GM19397 (cell line): ENCODE measurements around the gene SAV1.

Experiments
- ATAC-seq: cut with Tn5 transposase; IDR thresholded peaks from one replicate; pipeline ENCODE4 v1.9.1; 2021; ENCODE audit warnings: mild to moderate bottlenecking, moderate library complexity; ENCODE audit not compliant: unreplicated experiment

The SAV1 gene

DNA sequence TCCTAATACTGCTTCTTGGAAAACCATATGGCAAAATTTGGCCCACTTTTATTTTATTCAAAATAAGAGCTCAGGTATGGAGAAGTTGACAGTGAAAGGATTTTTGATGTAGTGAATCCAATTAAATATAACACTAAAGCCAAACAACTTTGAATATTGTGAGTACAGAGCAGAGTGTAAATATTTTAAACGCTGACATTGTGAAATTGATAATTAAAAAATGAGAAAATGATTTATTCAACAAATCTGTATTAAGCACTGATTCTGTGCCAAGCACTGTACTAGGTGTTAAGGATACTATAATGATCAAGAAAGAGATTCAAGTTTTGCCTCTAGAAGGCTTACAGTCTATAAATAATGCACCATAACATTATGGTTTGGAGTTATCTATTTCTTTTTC lies 57.6 kb downstream of the SAV1 start:
- ATAC-seq: no peak

DNA sequence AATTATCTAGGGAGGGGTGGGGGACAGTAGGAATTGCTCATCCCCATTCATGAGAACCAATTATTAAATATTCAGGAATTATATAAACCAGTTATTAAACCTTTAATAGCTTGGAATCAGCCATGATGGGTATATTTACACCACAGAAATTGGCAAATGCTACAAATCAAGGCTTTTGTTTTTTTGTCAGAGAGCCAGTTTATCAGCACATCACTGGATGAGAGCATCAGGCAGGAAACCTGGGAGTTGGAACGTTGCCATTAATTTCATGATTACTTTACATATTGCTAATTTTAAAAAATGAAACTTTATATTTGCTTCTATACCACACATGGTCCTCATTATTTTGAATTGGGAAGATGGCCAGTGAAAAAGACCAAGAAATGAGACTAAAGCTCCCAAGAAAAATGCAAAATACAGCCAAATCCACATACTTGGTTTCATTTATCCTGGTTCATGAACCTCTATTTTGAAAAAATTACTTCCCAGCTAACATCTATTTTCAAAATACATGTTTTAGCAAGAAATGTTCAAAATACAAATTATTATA lies 59.7 kb downstream of the SAV1 start:
- ATAC-seq: no peak

DNA sequence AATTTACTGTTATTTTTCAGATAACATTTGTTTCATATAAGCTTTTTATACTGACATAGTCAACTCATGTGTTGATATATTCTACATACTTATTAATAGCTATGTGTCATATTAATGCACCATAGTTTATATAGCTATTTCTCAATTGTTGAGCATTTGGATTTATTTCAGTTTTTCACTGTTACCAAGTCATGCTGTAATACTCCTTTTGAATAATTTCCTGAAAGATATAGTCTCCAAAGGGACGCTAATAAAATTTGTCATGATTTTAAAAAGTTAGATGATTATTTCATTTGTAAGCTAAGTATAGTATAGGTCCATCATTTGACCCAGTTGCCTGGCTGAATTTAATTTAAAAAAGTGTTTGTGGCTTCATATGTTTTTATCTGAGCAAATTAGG lies 60.3 kb downstream of the SAV1 start:
- ATAC-seq: no peak

DNA sequence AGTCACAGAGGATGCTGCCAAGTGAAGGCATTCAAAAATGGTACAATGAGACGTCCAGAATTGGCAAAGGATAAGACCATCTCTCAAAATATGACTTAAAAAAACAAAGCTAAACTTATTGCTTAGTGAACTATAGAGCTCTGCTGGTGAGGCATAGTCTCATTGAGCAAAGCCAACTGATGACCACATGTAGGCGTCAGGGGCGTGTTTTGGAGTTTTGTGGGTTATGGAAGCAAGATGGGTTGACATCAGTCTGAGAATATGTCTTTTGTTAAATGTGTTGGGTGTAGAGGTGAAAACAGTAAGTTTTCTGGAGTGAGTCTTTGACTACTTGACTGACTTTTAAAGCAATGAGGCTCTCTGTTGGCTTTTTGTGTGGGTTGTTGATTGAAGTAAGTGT lies 60.9 kb downstream of the SAV1 start:
- no peak for ATAC-seq

DNA sequence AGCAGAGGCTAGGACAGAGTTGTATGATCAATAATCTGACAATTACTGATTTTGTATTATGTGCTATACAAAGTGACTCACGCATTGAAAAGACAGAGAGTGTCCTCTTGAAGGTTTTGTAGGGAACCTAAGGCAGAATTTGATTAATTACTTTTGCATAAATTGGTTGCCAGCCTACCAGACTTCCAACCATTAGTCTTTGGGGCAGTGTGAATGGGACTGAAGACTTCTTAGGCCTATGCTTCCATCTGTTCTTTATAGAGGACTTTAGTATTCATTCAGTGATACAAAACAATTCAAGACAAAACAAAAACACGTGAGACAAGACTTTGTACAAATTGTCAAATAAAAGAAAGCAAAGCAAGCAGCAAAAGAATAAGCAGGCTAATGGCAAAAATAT lies 61.6 kb downstream of the SAV1 start:
- no peak for ATAC-seq

DNA sequence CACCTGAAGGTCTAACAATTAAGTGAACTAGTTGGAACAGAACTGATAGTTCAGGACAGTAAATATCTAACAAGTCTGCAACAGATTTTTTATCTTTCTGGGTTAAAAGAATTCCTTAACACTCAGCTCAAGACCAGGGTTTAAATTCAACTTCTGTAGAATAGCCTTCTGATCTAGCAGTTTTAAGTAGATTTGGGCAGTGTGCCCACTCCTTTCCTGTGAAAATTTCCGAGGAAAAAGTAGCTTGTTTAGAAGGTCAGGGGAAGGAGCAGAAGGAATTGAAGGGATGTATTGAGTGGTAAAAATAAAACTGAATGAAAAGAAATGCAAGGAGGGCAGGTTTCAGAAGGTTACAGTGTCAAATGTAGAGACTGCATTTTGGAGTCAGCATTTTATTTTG lies 62.3 kb downstream of the SAV1 start:
- no peak for ATAC-seq

DNA sequence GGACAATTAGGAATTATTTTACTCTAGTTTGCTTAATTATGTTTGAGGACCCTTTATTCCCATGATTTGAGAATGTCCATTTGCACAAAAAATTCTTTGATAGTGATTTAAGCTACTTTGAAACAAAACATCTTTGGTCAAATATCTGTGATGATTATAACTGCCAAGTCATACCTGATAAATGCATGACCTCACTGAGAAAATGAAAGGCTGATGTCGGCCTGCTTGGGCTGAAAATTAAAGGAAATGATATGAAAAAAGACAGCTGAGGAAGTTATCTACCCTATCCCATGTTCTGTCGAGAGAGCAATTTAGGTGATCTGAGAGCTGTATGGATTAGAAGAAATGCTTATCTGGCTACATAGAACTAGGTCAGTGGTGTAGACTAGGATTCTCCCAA lies 64.5 kb downstream of the SAV1 start:
- ATAC-seq: no peak

DNA sequence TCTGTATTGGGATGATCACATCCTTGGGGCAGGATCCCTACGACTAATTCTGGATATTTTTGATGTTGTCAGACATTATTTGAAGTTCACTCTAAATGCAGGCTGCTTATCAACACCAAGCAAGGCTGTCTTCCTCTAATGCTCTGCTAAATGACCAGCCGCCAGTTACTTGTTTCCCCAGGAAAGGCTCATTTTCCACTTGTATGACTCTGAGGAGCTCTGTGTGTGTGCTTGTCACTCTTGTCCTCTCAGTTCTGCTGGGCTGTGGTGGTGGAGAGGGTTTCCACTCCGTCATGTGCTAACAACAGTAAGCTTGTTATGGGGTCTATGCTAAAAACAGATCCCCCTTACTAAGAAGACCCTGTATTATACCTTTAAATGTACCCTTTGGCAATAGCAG lies 66.1 kb downstream of the SAV1 start:
- ATAC-seq: no peak

DNA sequence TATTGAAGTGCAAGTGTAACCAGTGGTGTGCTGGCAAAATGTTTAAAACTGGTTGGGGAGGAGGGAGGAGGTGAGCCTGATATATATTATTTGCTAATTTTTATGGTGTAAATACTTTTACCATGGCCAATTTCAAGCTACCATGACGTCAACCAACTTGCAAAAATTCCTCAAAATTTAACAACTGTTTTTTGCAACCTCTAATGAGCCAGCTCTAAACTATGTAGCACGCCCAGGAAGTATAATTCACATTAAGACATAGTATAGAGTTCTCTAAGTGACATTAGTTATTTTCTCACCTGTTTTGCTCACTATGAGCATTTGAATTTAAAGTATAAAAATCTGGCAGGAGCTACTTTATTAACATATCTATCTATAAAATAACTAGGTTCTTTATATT lies 66.7 kb downstream of the SAV1 start:
- ATAC-seq: no peak

DNA sequence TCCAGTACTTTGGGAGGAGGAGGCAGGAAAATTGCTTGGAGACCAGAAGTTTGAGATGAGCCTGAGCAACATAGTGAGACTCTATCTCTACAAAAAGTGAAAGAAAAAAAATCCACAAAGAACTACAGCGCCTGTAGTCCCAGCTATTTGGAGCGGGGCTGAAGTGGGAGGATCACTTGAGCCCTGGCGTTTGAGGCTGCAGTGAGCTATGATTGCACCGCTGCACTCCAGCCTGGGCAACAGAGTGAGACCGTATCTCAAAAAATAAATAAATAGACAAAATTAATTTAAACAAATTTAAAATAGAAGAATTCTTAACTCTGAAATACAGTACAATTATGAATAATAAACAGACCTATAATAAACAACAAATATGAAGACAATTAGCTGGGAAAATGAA lies 67.3 kb downstream of the SAV1 start:
- ATAC-seq: no peak

DNA sequence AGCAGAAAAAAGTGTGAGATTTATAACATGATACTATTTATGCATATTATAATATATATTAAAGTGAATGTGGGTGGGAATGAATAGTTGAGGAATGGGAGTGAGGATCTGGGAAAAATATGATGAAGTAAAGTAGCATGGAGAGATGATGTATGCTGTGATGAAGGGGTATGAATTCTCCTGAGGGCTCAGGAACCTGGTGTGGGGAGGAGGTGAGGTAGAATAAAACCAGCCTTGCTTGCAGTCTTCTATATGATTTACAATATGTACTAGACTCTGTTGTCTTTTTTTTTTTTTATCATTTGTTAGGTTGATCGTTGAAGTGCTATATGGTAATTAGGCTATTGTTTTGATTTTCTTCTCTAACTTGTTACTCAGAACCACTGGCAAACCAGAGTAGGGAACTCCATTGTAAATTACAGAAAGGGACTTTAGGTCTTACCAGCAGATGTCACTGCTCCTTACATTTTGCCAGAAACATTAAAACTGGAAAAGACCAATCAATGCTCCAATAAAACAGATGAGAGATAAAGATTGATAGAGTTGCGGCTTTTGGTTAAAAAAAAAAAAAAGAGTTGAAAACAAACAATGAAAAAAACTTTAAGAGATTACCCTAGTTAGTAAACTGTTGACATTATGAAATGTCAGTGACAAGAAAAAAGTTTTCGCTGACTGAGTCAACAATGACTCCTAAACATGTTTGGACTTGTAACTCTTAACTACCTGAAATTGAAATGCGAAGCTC lies 68.2 kb downstream of the SAV1 start:
- no peak for ATAC-seq

DNA sequence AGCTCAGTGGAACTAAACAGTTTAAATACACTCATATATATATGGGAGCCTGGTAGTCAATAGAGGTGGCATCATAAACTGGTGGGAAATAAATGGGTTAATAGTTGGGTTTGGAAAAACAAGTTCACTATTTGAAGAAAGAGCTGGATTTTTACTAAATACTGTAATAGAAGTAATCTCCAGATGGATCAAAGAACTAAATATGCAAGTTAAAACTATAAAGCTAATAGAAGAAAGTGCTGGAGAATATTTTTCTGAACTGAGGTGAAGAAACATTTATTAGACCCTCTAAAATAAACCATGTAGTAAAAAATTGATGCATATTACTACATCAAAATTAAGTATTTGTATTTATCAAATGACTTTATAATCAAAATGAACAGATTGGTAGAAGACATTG lies 69.3 kb downstream of the SAV1 start:
- no peak for ATAC-seq

DNA sequence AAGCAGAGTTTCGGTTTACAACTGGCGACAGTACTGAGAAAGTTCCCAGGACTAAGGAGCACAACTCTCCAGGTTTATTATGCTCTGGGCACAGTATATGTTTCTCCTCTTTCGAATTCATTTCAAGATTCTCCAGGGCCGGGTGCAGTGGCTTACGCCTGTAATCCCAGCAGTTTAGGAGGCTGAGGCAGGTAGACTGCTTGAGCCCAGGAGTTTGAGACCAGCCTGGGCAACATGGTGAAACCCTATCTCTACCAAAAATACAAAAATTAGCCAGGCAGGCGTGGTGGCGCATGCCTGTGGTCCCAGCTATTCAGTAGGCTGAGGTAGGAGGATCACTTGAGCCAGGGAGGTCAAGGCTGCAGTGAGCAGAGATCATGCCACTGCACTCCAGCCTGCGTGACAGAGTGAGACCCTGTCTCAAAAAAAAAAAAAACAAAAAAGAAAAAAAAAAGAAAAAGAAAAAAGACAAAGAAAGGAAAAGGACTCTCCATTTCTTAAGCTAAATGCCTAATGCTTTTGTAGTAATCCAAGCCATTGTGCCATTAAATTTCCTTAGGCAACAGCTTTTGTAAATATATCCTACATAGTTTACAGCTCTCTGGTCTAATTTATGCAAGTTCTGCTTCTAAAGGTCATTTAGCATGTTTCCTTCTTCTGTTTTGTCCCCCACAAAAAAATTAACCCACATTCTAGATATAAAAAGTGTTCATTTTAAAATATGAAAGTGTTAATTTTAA lies 73.4 kb downstream of the SAV1 start:
- no peak for ATAC-seq

DNA sequence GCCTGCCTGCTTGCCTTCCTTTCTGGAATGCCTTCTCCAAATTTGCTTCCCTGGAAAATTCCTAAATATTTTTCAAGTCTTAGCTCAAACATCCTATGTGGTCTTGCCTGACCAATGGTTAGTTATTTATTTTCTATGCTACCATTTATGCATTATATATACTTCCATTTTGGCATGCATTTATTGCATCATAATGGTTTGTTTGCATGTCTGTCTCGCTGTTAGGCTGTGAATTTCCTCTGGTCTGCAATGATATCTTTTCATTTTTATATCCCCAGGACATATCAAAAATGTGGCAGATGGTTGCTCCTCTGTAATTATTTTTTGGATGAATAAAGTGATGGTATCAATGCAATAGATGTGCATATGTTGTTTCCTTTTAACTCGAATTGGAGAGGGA lies 77.6 kb downstream of the SAV1 start:
- no peak for ATAC-seq
